HG02884 (cell line): ENCODE results near the gene ANAPC16.
"Not testable (repeated sequence)": the region's sequence is repeated elsewhere in the genome, so short reads cannot be mapped to it uniquely, and the experiment has no call there.

Source experiments
- ATAC-seq: cut with Tn5 transposase; IDR thresholded peaks from one replicate; pipeline ENCODE4 v1.9.1; 2021; ENCODE audit warnings: mild to moderate bottlenecking, moderate library complexity; ENCODE audit not compliant: unreplicated experiment

The ANAPC16 gene

GRCh38 chr10:72277340-72277995 is 61.7 kb downstream of the ANAPC16 start:
- ATAC-seq, result no peak

GRCh38 chr10:72277996-72278667 is 62.3 kb downstream of the ANAPC16 start:
- ATAC-seq, result no peak

- ATAC-seq, result no peak
These were observed 63.0 kb downstream of the ANAPC16 start for GRCh38 chr10:72278668-72279393.

- ATAC-seq, result not testable (repeated sequence)
These were observed 63.8 kb downstream of the ANAPC16 start for GRCh38 chr10:72279587-72279986.

GRCh38 chr10:72283131-72283530 is 67.3 kb downstream of the ANAPC16 start:
- no peak for ATAC-seq
